AG04449 (cell line): ENCODE measurements around the gene SMPD3.

Source experiments
- CTCF ChIA-PET: fragments of 350-600 bp; formaldehyde crosslinking; extraction: SDS; loops from one replicate; lab custom pipeline; 2021; ENCODE audit warnings: antibody characterized with exemption; lab: Yijun Ruan, JAX
- POLR2A ChIA-PET: fragments of 400-600, 350-600 bp; formaldehyde crosslinking; extraction: SDS; loops from one replicate; lab custom pipeline; 2020; ENCODE audit warnings: antibody characterized with exemption, inconsistent platforms; lab: Yijun Ruan, JAX
- DNase-seq: peaks from one replicate; pipeline ENCODE4 v3.0.0-alpha.2; 2010; ENCODE audit warnings: low read depth, low spot score
- H3K4me3 ChIP-seq: 2 replicates; pipeline ENCODE4 v1.5.1; 2011; ENCODE audit warnings: low read depth, mild to moderate bottlenecking, control low read depth, low read length
- TF ChIP-seq, protein P1 (sequence below): IDR thresholded peaks from one replicate; pipeline ENCODE4 v1.5.1; 2011; ENCODE audit warnings: mild to moderate bottlenecking, moderate library complexity, low read length, control low read depth, inconsistent platforms; ENCODE audit not compliant: insufficient read depth; ENCODE audit errors: missing control alignments

Gene SMPD3

DNA sequence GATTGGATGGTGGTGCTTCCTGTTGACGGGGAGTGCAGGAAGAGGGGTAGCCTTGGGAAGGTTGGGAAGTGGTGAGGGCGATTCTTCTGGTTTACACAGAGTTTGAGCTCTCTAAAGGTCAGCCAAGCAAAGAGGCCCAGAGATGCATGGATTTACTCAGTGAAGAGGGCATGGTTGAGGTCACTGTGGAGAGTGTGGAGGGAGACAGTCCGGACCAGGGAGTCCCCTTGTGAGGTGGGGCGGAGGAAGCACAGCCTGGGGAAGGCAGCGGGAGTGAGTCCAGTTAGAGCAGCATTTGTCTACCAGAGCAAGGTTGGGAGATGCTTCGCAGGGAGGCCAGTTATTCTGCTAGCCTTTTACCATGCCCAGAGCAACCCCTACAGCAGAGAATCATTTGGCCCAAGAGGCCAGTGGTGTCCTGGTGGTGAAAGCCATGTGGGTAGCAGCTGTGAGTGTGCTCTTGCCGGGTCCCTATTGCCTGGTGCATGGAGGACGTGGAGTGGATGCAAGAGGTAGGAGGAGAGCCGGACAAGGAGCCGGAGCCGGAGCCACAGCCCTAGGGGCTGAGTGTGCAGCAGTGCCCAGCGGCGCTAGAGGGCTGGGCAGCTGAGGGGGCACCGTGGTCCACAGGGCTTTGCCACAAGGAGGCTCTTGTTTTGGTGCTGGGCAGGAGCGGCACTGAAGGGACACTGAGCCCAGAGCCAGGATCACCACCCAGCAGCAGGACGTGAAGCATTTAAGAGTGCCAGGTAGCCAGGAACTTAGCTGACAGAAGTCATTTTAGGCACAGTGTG, 109.8 kb downstream of the SMPD3 start:
- TF ChIP-seq, protein P1, sequence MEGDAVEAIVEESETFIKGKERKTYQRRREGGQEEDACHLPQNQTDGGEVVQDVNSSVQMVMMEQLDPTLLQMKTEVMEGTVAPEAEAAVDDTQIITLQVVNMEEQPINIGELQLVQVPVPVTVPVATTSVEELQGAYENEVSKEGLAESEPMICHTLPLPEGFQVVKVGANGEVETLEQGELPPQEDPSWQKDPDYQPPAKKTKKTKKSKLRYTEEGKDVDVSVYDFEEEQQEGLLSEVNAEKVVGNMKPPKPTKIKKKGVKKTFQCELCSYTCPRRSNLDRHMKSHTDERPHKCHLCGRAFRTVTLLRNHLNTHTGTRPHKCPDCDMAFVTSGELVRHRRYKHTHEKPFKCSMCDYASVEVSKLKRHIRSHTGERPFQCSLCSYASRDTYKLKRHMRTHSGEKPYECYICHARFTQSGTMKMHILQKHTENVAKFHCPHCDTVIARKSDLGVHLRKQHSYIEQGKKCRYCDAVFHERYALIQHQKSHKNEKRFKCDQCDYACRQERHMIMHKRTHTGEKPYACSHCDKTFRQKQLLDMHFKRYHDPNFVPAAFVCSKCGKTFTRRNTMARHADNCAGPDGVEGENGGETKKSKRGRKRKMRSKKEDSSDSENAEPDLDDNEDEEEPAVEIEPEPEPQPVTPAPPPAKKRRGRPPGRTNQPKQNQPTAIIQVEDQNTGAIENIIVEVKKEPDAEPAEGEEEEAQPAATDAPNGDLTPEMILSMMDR = no peak
- ChIA-PET CTCF (interaction anchor here (1.2 to 2.9 kb wide), 4 partner anchors 10 to 98 kb away, joined by 4 to 17 read pairs (median 10); partner anchors contain the start of gene SLC7A6), POLR2A (no interaction called here)
- no peak overlapping the region for H3K4me3 ChIP-seq
- DNase-seq = no peak

DNA sequence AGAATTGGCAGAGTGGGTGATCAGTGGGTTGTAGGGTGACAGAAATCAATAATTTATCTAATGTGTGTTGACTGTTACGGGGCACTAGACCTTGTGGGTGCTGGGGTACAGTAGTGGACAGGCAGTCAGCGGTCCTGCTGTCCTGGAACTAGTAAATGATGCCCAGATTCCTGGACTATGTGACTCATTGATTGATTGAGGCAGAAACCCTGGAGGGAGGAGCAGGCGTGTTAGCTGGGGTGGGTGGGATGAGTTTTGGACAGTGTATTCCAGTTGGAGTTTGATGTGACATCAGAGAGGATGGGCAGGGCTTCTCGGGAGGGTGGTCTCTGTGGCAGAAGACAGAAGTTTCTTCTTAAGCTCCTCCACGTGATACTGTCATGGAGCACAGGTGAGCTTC, 113.1 kb downstream of the SMPD3 start:
- no peak for DNase-seq
- TF ChIP-seq, protein P1 = no peak
- CTCF ChIA-PET = interaction anchor here (15.2 kb wide), 1 partner anchor 74 kb away, joined by 374 read pairs; the partner anchor contains the start of gene SLC7A6
- POLR2A ChIA-PET = no interaction called here
- H3K4me3 ChIP-seq = no peak overlapping the region

DNA sequence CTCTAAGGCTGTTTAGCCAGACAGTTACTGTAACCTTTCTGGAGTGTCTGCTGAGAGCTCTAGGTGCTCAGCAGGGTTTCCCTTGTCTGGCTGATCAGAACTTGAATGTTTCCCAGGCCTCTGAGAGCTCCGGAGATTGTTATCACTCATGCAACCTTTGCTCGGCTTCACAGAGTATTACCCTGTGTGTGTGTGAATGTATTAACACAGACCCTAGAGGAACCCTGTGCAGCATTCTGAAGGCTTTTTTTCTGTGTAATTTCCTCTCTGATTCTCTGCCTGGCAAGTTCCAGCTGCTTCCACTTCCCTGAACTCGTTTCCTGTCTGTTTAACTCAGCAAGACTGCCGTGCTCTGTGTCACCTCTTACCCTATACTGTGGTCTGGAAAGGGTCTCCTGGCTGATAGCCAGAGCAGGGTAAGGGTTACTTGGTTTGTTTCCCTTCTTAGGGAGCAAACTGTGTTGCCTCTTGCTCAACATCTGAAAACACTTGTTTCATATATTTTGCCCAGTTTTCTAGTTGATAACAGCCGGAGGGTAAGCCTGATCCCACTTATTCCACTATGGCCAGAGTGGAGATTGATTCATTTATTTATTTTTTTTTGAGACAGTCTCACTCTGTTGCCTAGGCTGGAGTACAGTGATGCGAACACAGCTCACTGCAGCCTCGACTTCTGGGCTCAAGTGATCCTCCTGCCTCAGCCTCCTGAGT, 115.7 kb downstream of the SMPD3 start:
- CTCF ChIA-PET = interaction anchor here (0.8 to 15.2 kb wide), 9 partner anchors 11 to 292 kb away, joined by 3 to 374 read pairs (median 3); partner anchors contain the start of gene SLC7A6
- no peak for DNase-seq
- H3K4me3 ChIP-seq = no peak overlapping the region
- POLR2A ChIA-PET = no interaction called here
- TF ChIP-seq, protein P1 = no peak

DNA sequence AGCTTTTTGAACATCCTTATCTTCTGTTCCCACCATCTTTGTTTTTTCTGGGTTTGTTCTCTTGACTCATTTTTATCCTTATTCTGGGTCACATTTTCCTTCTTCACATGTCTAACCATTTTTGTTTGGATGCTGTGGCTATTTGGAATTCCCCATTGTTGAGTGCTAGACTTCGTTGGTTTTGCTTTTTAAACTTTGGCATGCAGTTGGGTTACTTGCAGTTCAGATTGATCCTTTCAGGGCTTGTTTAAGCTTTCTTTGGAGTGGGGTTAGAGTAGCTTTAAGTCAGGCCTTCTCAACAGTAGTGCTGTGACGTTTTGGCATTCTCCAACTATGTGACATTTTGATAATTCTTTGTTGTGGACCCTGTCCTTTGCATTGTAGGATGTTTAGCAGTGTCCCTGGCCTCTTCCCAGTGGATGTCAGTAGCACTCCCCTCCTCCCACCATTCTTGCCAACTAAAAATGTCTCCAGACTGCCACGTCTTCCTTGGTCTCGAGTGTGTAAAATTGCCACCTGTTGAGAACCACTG, 116.4 kb downstream of the SMPD3 start:
- CTCF ChIA-PET = interaction anchor here (0.8 to 15.2 kb wide), 8 partner anchors 10 to 291 kb away, joined by 3 to 374 read pairs (median 4); partner anchors contain the start of gene SLC7A6
- H3K4me3 ChIP-seq = no peak overlapping the region
- POLR2A ChIA-PET = no interaction called here

DNA sequence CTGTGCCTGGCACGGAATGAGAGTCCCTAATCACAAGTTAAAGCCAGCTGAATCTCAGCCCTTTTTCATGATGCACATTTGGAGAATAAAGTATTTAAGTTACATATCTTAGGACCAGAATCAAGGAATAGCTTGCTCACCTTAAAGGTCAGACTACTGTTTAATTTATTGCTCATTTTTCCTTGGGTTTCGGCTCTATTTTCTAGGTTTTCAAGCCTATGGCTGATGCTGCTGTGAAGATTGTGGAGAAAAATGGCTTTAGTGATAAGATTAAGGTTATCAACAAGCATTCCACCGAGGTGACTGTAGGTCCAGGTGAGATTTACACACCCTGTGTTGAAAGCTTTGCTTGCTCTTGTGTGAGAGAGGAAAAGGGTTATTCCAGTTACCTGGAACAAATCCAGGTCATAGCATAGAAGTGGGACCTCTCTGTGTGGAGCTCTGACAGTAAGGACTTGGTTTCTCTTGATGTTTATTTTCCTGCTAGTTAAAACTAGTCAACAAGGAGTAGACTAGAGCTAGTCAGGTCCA, 119.4 kb downstream of the SMPD3 start:
- DNase-seq = no peak
- CTCF ChIA-PET = interaction anchor here (0.7 to 15.2 kb wide), 40 partner anchors 9 to 363 kb away, joined by 3 to 374 read pairs (median 6); partner anchors contain the start of genes ESRP2, PLA2G15, PRMT7 and SLC7A6
- TF ChIP-seq, protein P1 = no peak
- POLR2A ChIA-PET = interaction anchor here (0.6 to 1.0 kb wide), 2 partner anchors 65 to 69 kb away, joined by 3 read pairs; partner anchors contain the start of gene SLC7A6
- H3K4me3 ChIP-seq = no peak overlapping the region

More for the DNA sequence above, 116.4 kb downstream of the SMPD3 start:
- DNase-seq = peak; percentile 37
- TF ChIP-seq, protein P1 = no peak
